Measurements from ENCODE around the gene OR52D1. TPM values are rescaled to one million over a fixed set of nuclear protein-coding genes. Genes with fewer than 3 reads are reported as not detected.

Gene OR52D1
- total and polyA plus RNA-seq, 2 of the 8 experiments (the other 6 are each of a cell fraction or from before 2014, with no cell fraction given) = not detected

GRCh38 chr11:5441414-5441813 is 47.1 kb upstream of the OR52D1 start, which contains the start of gene OR51I1:
Gene OR51I1, minus strand, starts transcription at chr11:5441514. Its CDS starts 0 bp downstream, at chr11:5441514.
- Histone ChIP-seq H3K18ac (ENCODE audit: extremely low read depth, low read length) (no peak within 1 kb of the TSS), H3K27ac (ENCODE audit: low read depth, low read length) (no peak within 1 kb of the TSS), H3K9me3 (ENCODE audit: insufficient read depth in 2 of 2, low read depth in 1 of 2, low read length in 1 of 2) (no peaks in the 10 kb centered on the region), H4K8ac (ENCODE audit: extremely low read depth, insufficient read depth, low read length) (no peak within 1 kb of the TSS), H4K5ac (ENCODE audit: insufficient read length, low read depth, low read length) (no peak within 1 kb of the TSS), H3K79me2 (ENCODE audit: control insufficient read depth in 1 of 2, insufficient read depth in 2 of 2, low read length in 2 of 2) (no peaks in the 10 kb centered on the region), H3K56ac (replicated peaks; ENCODE audit: insufficient read length, low read depth, low read length) (no peak within 1 kb of the TSS), H2BK12ac (ENCODE audit: low read depth, low read length) (no peak within 1 kb of the TSS), H2BK20ac (ENCODE audit: low read length) (no peak within 1 kb of the TSS), H2BK120ac (replicated peaks; ENCODE audit: low read depth, low read length) (no peak within 1 kb of the TSS), H4K91ac (replicated peaks; ENCODE audit: insufficient read length, low read length) (no peak within 1 kb of the TSS), H3K4ac (replicated peaks; ENCODE audit: insufficient read length, low read depth, low read length) (no peak within 1 kb of the TSS), H3K9ac (replicated peaks in 1 of 4; ENCODE audit: extremely low read depth in 1 of 4, low read depth in 3 of 4, low read length in 3 of 4) (no peak within 1 kb of the TSS), H4K20me1 (replicated peaks in 1 of 2; ENCODE audit: control insufficient read depth in 1 of 2, insufficient read depth in 2 of 2, low read length in 2 of 2) (no peaks in the 10 kb centered on the region), H2BK5ac (ENCODE audit: low read depth, low read length) (no peak within 1 kb of the TSS), H3K79me1 (ENCODE audit: low read depth, low read length) (no peaks in the 10 kb centered on the region), H3K23ac (ENCODE audit: insufficient read length) (no peak within 1 kb of the TSS), H2BK15ac (ENCODE audit: low read length) (no peak within 1 kb of the TSS), H3K36me3 (ENCODE audit: control insufficient read depth in 2 of 4, insufficient read depth in 4 of 4, low read length in 3 of 4) (no peaks in the 10 kb centered on the region), H2AFZ (ENCODE audit: low read length) (no peak within 1 kb of the TSS), H2AK5ac (ENCODE audit: low read depth, low read length) (no peak within 1 kb of the TSS), H3K4me2 (ENCODE audit: insufficient read depth in 1 of 2, low read depth in 2 of 2, low read length in 2 of 2) (no peak within 1 kb of the TSS), H3K23me2 (ENCODE audit: low read depth, low read length) (no peaks in the 10 kb centered on the region; the same call in 1 of the 2 replicates), H3K14ac (ENCODE audit: insufficient read length) (no peak within 1 kb of the TSS), H3K4me1 (replicated peaks in 1 of 4; ENCODE audit: control insufficient read depth in 3 of 4, insufficient read depth in 4 of 4, low read length in 3 of 4) (no peaks in the 10 kb centered on the region), H3K27me3 (replicated peaks in 1 of 4; ENCODE audit: control insufficient read depth in 3 of 4, extremely low read depth in 1 of 4, insufficient read depth in 3 of 4, low read length in 3 of 4) (no peaks in the 10 kb centered on the region), H3K4me3 (ENCODE audit: extremely low read depth in 1 of 4, insufficient read depth in 2 of 4, low read depth in 3 of 4, low read length in 4 of 4) (no peak within 1 kb of the TSS)
- ChIA-PET POLR2A (ENCODE audit: partially characterized antibody) (no interaction called here), CTCF (ENCODE audit: partially characterized antibody) (no interaction called here)
- WGBS, 2 experiments (ENCODE audit: extremely low coverage in 1 of 2, insufficient coverage in 1 of 2, insufficient read length in 1 of 2, insufficient replicate concordance in 2 of 2, low coverage in 1 of 2, low lambda C conversion rate in 2 of 2, missing lambda C conversion rate in 1 of 2) = 68% methylated on average over 2 of the region's 2 CpGs; no CpG with 5 or more reads in 1 of the 2 experiments
- DNase-seq (ENCODE audit: low read depth in 1 of 2, low spot score in 2 of 2) = no peak
- no peak for FAIRE-seq
- TF ChIP-seq HDAC2 (IDR thresholded peaks at IDR 0.05; ENCODE audit: borderline replicate concordance in 1 of 2, low read depth in 2 of 2, low read length in 2 of 2) (no peak), POU5F1 (IDR thresholded peaks at IDR 0.05; ENCODE audit: low read depth, low read length) (no peak), SP2 (IDR thresholded peaks at IDR 0.05; ENCODE audit: low read length) (no peak), POLR2AphosphoS5 (IDR thresholded peaks at IDR 0.05; ENCODE audit: low read depth, low read length) (no peak), SP1 (IDR thresholded peaks at IDR 0.05; ENCODE audit: low read depth, low read length) (no peak), TAF7 (optimal IDR thresholded peaks at IDR 0.05; ENCODE audit: borderline replicate concordance, low read depth, low read length) (no peak), FOSL1 (IDR thresholded peaks at IDR 0.05; ENCODE audit: insufficient read depth, low read depth, low read length) (no peak), CBX5 (IDR thresholded peaks at IDR 0.05; ENCODE audit: low read depth, low read length) (no peak), CBX8 (IDR thresholded peaks at IDR 0.05; ENCODE audit: borderline replicate concordance, low read depth, low read length) (no peak), HDAC6 (IDR thresholded peaks at IDR 0.05; ENCODE audit: low read depth, low read length) (no peak), EP300 (IDR thresholded peaks at IDR 0.05; ENCODE audit: borderline replicate concordance in 1 of 2, low read depth in 2 of 2, low read length in 2 of 2) (no peak)
- TF ChIP-seq, protein P1, sequence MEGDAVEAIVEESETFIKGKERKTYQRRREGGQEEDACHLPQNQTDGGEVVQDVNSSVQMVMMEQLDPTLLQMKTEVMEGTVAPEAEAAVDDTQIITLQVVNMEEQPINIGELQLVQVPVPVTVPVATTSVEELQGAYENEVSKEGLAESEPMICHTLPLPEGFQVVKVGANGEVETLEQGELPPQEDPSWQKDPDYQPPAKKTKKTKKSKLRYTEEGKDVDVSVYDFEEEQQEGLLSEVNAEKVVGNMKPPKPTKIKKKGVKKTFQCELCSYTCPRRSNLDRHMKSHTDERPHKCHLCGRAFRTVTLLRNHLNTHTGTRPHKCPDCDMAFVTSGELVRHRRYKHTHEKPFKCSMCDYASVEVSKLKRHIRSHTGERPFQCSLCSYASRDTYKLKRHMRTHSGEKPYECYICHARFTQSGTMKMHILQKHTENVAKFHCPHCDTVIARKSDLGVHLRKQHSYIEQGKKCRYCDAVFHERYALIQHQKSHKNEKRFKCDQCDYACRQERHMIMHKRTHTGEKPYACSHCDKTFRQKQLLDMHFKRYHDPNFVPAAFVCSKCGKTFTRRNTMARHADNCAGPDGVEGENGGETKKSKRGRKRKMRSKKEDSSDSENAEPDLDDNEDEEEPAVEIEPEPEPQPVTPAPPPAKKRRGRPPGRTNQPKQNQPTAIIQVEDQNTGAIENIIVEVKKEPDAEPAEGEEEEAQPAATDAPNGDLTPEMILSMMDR (IDR thresholded peaks at IDR 0.05; ENCODE audit: control extremely low read depth in 1 of 3, insufficient read depth in 1 of 3, low read depth in 1 of 3, low read length in 3 of 3) = no peak
